HL-60 (cell line): ENCODE measurements around the gene C16orf86.

Experiments
- DNase-seq, 2 experiments: peaks; one replicate each; pipeline ENCODE4 v3.0.0-alpha.2; 2010 to 2020; ENCODE audit warnings: low read depth in 1 of 2, low spot score in 1 of 2
- H3K27ac ChIP-seq: fragments of 250-450 bp; sonication (Bioruptor Pico); replicated peaks from 2 replicates; pipeline ENCODE4 v1.5.1; 2020; ENCODE audit warnings: mild to moderate bottlenecking, moderate library complexity
- H3K27me3 ChIP-seq: fragments of 250-450 bp; sonication (Bioruptor Pico); 2 replicates; pipeline ENCODE4 v1.5.1; 2021; ENCODE audit warnings: mild to moderate bottlenecking, moderate library complexity; ENCODE audit not compliant: insufficient read depth, poor library complexity, severe bottlenecking
- H3K4me3 ChIP-seq: replicated peaks from 2 replicates; pipeline ENCODE4 v1.5.1; 2011; ENCODE audit warnings: mild to moderate bottlenecking, control low read depth, low read length; ENCODE audit not compliant: insufficient read depth
- CTCF ChIP-seq: IDR thresholded peaks from one replicate; pipeline ENCODE4 v1.5.1; 2011; ENCODE audit warnings: low read length, control low read depth, inconsistent platforms; ENCODE audit not compliant: insufficient read depth
- GABPA ChIP-seq: IDR thresholded peaks from 2 replicates; pipeline ENCODE4 v1.6.1; 2012; ENCODE audit warnings: low read depth
- POLR2AphosphoS5 ChIP-seq: IDR thresholded peaks from 2 replicates; pipeline ENCODE4 v1.6.1; 2012; ENCODE audit warnings: low read depth
- REST ChIP-seq: IDR thresholded peaks from 2 replicates; pipeline ENCODE4 v1.6.1; 2012; ENCODE audit warnings: low read depth; ENCODE audit not compliant: insufficient replicate concordance
- SPI1 ChIP-seq: IDR thresholded peaks from 2 replicates; pipeline ENCODE4 v1.6.1; 2012; ENCODE audit warnings: low read depth, mild to moderate bottlenecking, borderline replicate concordance

The C16orf86 gene

GRCh38 chr16:67675579-67675935, 8.9 kb downstream of the C16orf86 start:
- no peak for TF ChIP-seq CTCF
- no peak for TF ChIP-seq SPI1
- TF ChIP-seq POLR2AphosphoS5: no peak
- no peak overlapping the region for H3K27ac ChIP-seq

GRCh38 chr16:67675999-67676398, 9.4 kb downstream of the C16orf86 start:
- no peak for TF ChIP-seq CTCF
- no peak for TF ChIP-seq SPI1
- DNase-seq: no peak
- no peaks in the 10 kb centered on the region for H3K27me3 ChIP-seq
- H3K4me3 ChIP-seq: no peak overlapping the region
- H3K27ac ChIP-seq: no peak overlapping the region

More at GRCh38 chr16:67675579-67675935, 8.9 kb downstream of the C16orf86 start:
- Histone ChIP-seq H3K27me3 (no peaks in the 10 kb centered on the region), H3K4me3 (no peak overlapping the region)
- no peak for DNase-seq

GRCh38 chr16:67676516-67676915, 9.9 kb downstream of the C16orf86 start:
- H3K4me3 ChIP-seq: no peak overlapping the region
- no peaks in the 10 kb centered on the region for H3K27me3 ChIP-seq
- DNase-seq: no peak
- TF ChIP-seq CTCF (no peak), SPI1 (no peak), GABPA (no peak), POLR2AphosphoS5 (no peak), REST (no peak)
- no peak overlapping the region for H3K27ac ChIP-seq

GRCh38 chr16:67676939-67677338, 10.3 kb downstream of the C16orf86 start:
- no peak for TF ChIP-seq SPI1
- no peak for TF ChIP-seq GABPA
- no peak for TF ChIP-seq CTCF
- Histone ChIP-seq H3K27ac (no peak overlapping the region), H3K4me3 (no peak overlapping the region), H3K27me3 (no peaks in the 10 kb centered on the region)
- no peak for DNase-seq

- no peak for DNase-seq
- no peaks in the 10 kb centered on the region for H3K27me3 ChIP-seq
- no peak overlapping the region for H3K27ac ChIP-seq
- no peak overlapping the region for H3K4me3 ChIP-seq
- no peak for TF ChIP-seq GABPA
- no peak for TF ChIP-seq POLR2AphosphoS5
Measured at GRCh38 chr16:67677712-67678111, 11.1 kb downstream of the C16orf86 start.
